Measurements from ENCODE around the gene AFDN. TPM values are rescaled to one million over a fixed set of nuclear protein-coding genes. Genes with fewer than 3 reads are reported as not detected.

AFDN gene
- total and polyA plus RNA-seq, 2 of the 8 experiments (the other 6 are each of a cell fraction or from before 2014, with no cell fraction given) = 53.4 to 192 TPM

- Histone ChIP-seq H2BK20ac (ENCODE audit: low read length) (no peak overlapping the region), H3K79me1 (ENCODE audit: low read depth, low read length) (no peaks in the 10 kb centered on the region; the same call in 1 of the 2 replicates), H4K91ac (replicated peaks; ENCODE audit: insufficient read length, low read length) (peak overlapping the region; percentile 74), H2AK5ac (ENCODE audit: low read depth, low read length) (no peak overlapping the region), H3K4ac (replicated peaks; ENCODE audit: insufficient read length, low read depth, low read length) (no peak overlapping the region), H4K5ac (ENCODE audit: insufficient read length, low read depth, low read length) (no peak overlapping the region), H3K9ac (replicated peaks in 1 of 4; ENCODE audit: extremely low read depth in 1 of 4, low read depth in 3 of 4, low read length in 3 of 4) (no peak overlapping the region), H3K56ac (replicated peaks; ENCODE audit: insufficient read length, low read depth, low read length) (no peak overlapping the region), H3K23ac (ENCODE audit: insufficient read length) (no peak overlapping the region), H3K23me2 (ENCODE audit: low read depth, low read length) (no peaks in the 10 kb centered on the region), H2BK15ac (ENCODE audit: low read length) (no peak overlapping the region), H2BK120ac (replicated peaks; ENCODE audit: low read depth, low read length) (no peak overlapping the region), H3K18ac (ENCODE audit: extremely low read depth, low read length) (no peak overlapping the region), H3K14ac (ENCODE audit: insufficient read length) (no peak overlapping the region), H2BK5ac (ENCODE audit: low read depth, low read length) (no peak overlapping the region), H3K4me1 (replicated peaks in 1 of 4; ENCODE audit: control insufficient read depth in 3 of 4, insufficient read depth in 4 of 4, low read length in 3 of 4) (peaks cover 0 to 13% (median 3%) of the 10 kb centered on the region in 4 experiments; a peak in 6 of 7 replicates), H3K27ac (ENCODE audit: low read depth, low read length) (no peak overlapping the region), H2AFZ (ENCODE audit: low read length) (no peak overlapping the region), H2BK12ac (ENCODE audit: low read depth, low read length) (no peak overlapping the region), H3K79me2 (ENCODE audit: control insufficient read depth in 1 of 2, insufficient read depth in 2 of 2, low read length in 2 of 2) (no peaks in the 10 kb centered on the region), H4K20me1 (replicated peaks in 1 of 2; ENCODE audit: control insufficient read depth in 1 of 2, insufficient read depth in 2 of 2, low read length in 2 of 2) (no peaks in the 10 kb centered on the region), H3K4me2 (ENCODE audit: insufficient read depth in 1 of 2, low read depth in 2 of 2, low read length in 2 of 2) (no peak overlapping the region), H4K8ac (ENCODE audit: extremely low read depth, insufficient read depth, low read length) (no peak overlapping the region), H3K27me3 (replicated peaks in 1 of 4; ENCODE audit: control insufficient read depth in 3 of 4, extremely low read depth in 1 of 4, insufficient read depth in 3 of 4, low read length in 3 of 4) (no peaks in the 10 kb centered on the region), H3K36me3 (ENCODE audit: control insufficient read depth in 2 of 4, insufficient read depth in 4 of 4, low read length in 3 of 4) (no peaks in the 10 kb centered on the region), H3K4me3 (ENCODE audit: extremely low read depth in 1 of 4, insufficient read depth in 2 of 4, low read depth in 3 of 4, low read length in 4 of 4) (no peak overlapping the region), H3K9me3 (ENCODE audit: insufficient read depth in 2 of 2, low read depth in 1 of 2, low read length in 1 of 2) (peaks cover 0 to 4% of the 10 kb centered on the region in 2 experiments; a peak in 1 of 4 replicates)
- 91% methylated on average over 11 of the region's 11 CpGs; no CpG with 5 or more reads in 1 of the 2 experiments for WGBS, 2 experiments (ENCODE audit: extremely low coverage in 1 of 2, insufficient coverage in 1 of 2, insufficient read length in 1 of 2, insufficient replicate concordance in 2 of 2, low coverage in 1 of 2, low lambda C conversion rate in 2 of 2, missing lambda C conversion rate in 1 of 2)
- ChIA-PET POLR2A (ENCODE audit: partially characterized antibody) (interaction anchor here (1.2 kb wide), 1 partner anchor 90 kb away, joined by 3 read pairs; no protein-coding TSS in a partner anchor), CTCF (ENCODE audit: partially characterized antibody) (interaction anchor here (2.6 kb wide), 1 partner anchor 26 kb away, joined by 11 read pairs; no protein-coding TSS in a partner anchor)
- DNase-seq (ENCODE audit: low read depth in 1 of 2, low spot score in 2 of 2) (peak in 1 of 2 experiments; percentile 39), FAIRE-seq (no peak)
- TF ChIP-seq SIN3A (conservative IDR thresholded peaks at IDR 0.05 in 1 of 2, IDR thresholded peaks at IDR 0.05 in 1 of 2; ENCODE audit: low read depth in 1 of 2, low read length in 2 of 2) = no peak
- no peak for TF ChIP-seq SIX5 (IDR thresholded peaks at IDR 0.05; ENCODE audit: low read depth, low read length)
- TF ChIP-seq ASH2L (IDR thresholded peaks at IDR 0.05; ENCODE audit: low read length) = no peak
- no peak for TF ChIP-seq KDM1A (IDR thresholded peaks at IDR 0.05; ENCODE audit: borderline replicate concordance, low read length)
- no peak for TF ChIP-seq EZH2 (IDR thresholded peaks at IDR 0.05; ENCODE audit: low read depth, low read length, severe bottlenecking)
- TF ChIP-seq FOSL1 (IDR thresholded peaks at IDR 0.05; ENCODE audit: insufficient read depth, low read depth, low read length) = no peak
- no peak for TF ChIP-seq USF2 (IDR thresholded peaks at IDR 0.05; ENCODE audit: low read length)
These were observed 167.1 kb downstream of the AFDN start for GRCh38 chr6:167993831-167994230.

All from H1 (cell line).